Measurements from ENCODE around the gene SYNC. TPM values are rescaled to one million over a fixed set of nuclear protein-coding genes. Genes with fewer than 3 reads are reported as not detected.

SYNC gene
- total and polyA plus RNA-seq, 9 of the 15 experiments (the other 6 are each of a cell fraction or from before 2014, with no cell fraction given) = 0.49 to 1.1 (median 0.87) TPM

DNA sequence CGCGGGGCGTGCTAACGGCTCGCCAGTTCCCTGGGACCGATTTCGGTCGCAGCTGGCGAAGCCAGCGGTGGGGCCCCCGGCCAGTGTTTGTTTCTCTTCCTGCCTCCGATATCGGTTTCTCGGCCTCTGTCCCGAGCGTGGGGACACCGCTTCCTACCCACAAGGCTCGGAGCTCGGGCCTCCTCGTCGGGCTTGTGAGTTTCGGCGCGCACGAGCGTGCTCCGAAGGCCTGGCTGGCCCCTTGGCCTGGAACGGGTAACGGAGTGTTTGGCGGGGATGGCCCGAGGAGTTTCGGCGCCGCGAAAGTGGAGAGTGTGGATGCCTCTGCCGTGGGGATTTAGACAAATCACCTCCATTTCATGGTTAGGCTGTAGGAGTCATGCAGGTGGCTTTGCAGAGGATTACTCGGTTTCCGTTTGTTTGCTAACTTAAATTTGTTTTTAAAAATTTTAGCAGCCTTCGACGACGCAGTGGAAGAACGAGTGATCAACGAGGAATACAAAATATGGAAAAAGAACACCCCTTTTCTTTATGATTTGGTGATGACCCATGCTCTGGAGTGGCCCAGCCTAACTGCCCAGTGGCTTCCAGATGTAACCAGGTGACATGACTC is 51.0 kb downstream of the SYNC start (continued):
- TF ChIP-seq ZNF707 (CRISPR knock-in tag; conservative IDR thresholded peaks at IDR 0.05) (peak; percentile 58), ZNF174 (CRISPR knock-in tag; IDR thresholded peaks at IDR 0.05) (no peak), HES1 (IDR thresholded peaks at IDR 0.05; ENCODE audit: low read depth) (no peak), SNAPC5 (CRISPR knock-in tag; IDR thresholded peaks at IDR 0.05) (no peak), KAT8 (IDR thresholded peaks at IDR 0.05; ENCODE audit: low read depth) (peak; percentile 3; the same call in 1 of the 2 replicates), RBM14 (IDR thresholded peaks at IDR 0.05; ENCODE audit: borderline replicate concordance, insufficient read depth, low read depth, low read length) (0 out of 2 replicates have a peak, but pooled peaks have one; percentile 89), CBFB (CRISPR knock-in tag; IDR thresholded peaks at IDR 0.05) (peak; percentile 92), NFXL1 (CRISPR knock-in tag; IDR thresholded peaks at IDR 0.05) (0 out of 2 replicates have a peak, but pooled peaks have one; percentile 59), TBL1XR1 (IDR thresholded peaks at IDR 0.05; ENCODE audit: low read length in 2 of 2) (no peak), RBM34 (IDR thresholded peaks at IDR 0.05; ENCODE audit: borderline replicate concordance, insufficient read depth, low read length) (no peak), GABPB1 (CRISPR knock-in tag; IDR thresholded peaks at IDR 0.05) (no peak), SRF (CRISPR knock-in tag; IDR thresholded peaks at IDR 0.05) (peak in 1 of 2 experiments; percentile 63; a peak in 1 of 4 replicates), RBM25 (IDR thresholded peaks at IDR 0.05; ENCODE audit: low read depth, low read length, severe bottlenecking) (no peak), NR2C2 (CRISPR knock-in tag; IDR thresholded peaks at IDR 0.05) (no peak), NR2C2 (tag; IDR thresholded peaks at IDR 0.05) (no peak), KAT7 (CRISPR knock-in tag; IDR thresholded peaks at IDR 0.05; ENCODE audit: borderline replicate concordance) (no peak), SRSF7 (optimal IDR thresholded peaks at IDR 0.05; ENCODE audit: low read depth, low read length) (no peak), ZNF253 (CRISPR knock-in tag; conservative IDR thresholded peaks at IDR 0.05) (no peak), ZNF197 (CRISPR knock-in tag; IDR thresholded peaks at IDR 0.05; ENCODE audit: low read depth) (no peak), MLLT1 (IDR thresholded peaks at IDR 0.05) (no peak), ZFPM2 (CRISPR knock-in tag; IDR thresholded peaks at IDR 0.05) (no peak)
- TF ChIP-seq, protein P1, sequence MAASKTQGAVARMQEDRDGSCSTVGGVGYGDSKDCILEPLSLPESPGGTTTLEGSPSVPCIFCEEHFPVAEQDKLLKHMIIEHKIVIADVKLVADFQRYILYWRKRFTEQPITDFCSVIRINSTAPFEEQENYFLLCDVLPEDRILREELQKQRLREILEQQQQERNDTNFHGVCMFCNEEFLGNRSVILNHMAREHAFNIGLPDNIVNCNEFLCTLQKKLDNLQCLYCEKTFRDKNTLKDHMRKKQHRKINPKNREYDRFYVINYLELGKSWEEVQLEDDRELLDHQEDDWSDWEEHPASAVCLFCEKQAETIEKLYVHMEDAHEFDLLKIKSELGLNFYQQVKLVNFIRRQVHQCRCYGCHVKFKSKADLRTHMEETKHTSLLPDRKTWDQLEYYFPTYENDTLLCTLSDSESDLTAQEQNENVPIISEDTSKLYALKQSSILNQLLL (CRISPR knock-in tag; IDR thresholded peaks at IDR 0.05; ENCODE audit: borderline replicate concordance) = no peak
- TF ChIP-seq, protein P2, sequence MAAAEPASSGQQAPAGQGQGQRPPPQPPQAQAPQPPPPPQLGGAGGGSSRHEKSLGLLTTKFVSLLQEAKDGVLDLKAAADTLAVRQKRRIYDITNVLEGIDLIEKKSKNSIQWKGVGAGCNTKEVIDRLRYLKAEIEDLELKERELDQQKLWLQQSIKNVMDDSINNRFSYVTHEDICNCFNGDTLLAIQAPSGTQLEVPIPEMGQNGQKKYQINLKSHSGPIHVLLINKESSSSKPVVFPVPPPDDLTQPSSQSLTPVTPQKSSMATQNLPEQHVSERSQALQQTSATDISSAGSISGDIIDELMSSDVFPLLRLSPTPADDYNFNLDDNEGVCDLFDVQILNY (CRISPR knock-in tag; IDR thresholded peaks at IDR 0.05) = no peak

All from K562 (cell line).